Stimulated activated naive CD4-positive, alpha-beta T cell treated with Interleukin-2 at 50 U/mL for 16 hours (primary cell): ENCODE data around the gene SDHAF1.

ENCODE experiments used
- DNase-seq: peaks from one replicate; lab custom pipeline; 2025; lab: John Stamatoyannopoulos, UW

The SDHAF1 gene

GRCh38 chr19:35986664-35987570 is 8.1 kb upstream of the SDHAF1 start:
- DNase-seq: no peak

GRCh38 chr19:35987571-35987896 is 7.5 kb upstream of the SDHAF1 start:
- no peak for DNase-seq

GRCh38 chr19:35988824-35989223 is 6.2 kb upstream of the SDHAF1 start:
- DNase-seq: no peak

GRCh38 chr19:35990156-35990555 is 4.8 kb upstream of the SDHAF1 start:
- no peak for DNase-seq

- DNase-seq: no peak
These were observed 3.9 kb upstream of the SDHAF1 start for GRCh38 chr19:35990771-35991730.

GRCh38 chr19:35991731-35992450 is 3.1 kb upstream of the SDHAF1 start:
- no peak for DNase-seq

- no peak for DNase-seq
These were observed 1.9 kb upstream of the SDHAF1 start for GRCh38 chr19:35992907-35993765.

- no peak for DNase-seq
These were observed 927 bp upstream of the SDHAF1 start for GRCh38 chr19:35993923-35994598.

GRCh38 chr19:35996777-35997176 is 1.8 kb downstream of the SDHAF1 start:
- DNase-seq: no peak

- DNase-seq: no peak
These were observed 6.6 kb downstream of the SDHAF1 start for GRCh38 chr19:36001605-36002004.

- DNase-seq: no peak
These were observed 8.3 kb downstream of the SDHAF1 start for GRCh38 chr19:36003284-36003683.

GRCh38 chr19:36006955-36007354 is 12.0 kb downstream of the SDHAF1 start:
- no peak for DNase-seq

GRCh38 chr19:36008336-36008978 is 13.5 kb downstream of the SDHAF1 start, which contains the start of gene SYNE4:
TSS of gene SYNE4 (minus strand) at chr19:36008813. CDS start at chr19:36008681, 132 bp downstream.
- no peak for DNase-seq

- peak; percentile 43 for DNase-seq
These were observed 14.2 kb downstream of the SDHAF1 start for GRCh38 chr19:36009220-36009619.

GRCh38 chr19:36009633-36010379 is 14.8 kb downstream of the SDHAF1 start:
- DNase-seq: no peak

- DNase-seq: no peak
These were observed 15.4 kb downstream of the SDHAF1 start for GRCh38 chr19:36010402-36010801.

- no peak for DNase-seq
These were observed 18.5 kb downstream of the SDHAF1 start for GRCh38 chr19:36013280-36014011.
